ENCODE data around the gene SCN5A.

SCN5A gene

GRCh38 chr3:38649500-38650247, at the start of gene SCN5A:
Gene SCN5A (minus strand): TSS chr3:38649687. CDS start chr3:38633307, 16,380 bp downstream.
- DNase-seq = peak; percentile 39

- no peak for DNase-seq
Measured at GRCh38 chr3:38698760-38699159, 49.3 kb upstream of the SCN5A start.

GRCh38 chr3:38698061-38698460, 48.6 kb upstream of the SCN5A start:
- no peak for DNase-seq

- DNase-seq = no peak
Measured at GRCh38 chr3:38696034-38696433, 46.5 kb upstream of the SCN5A start.

- DNase-seq = no peak
Measured at GRCh38 chr3:38690185-38690584, 40.7 kb upstream of the SCN5A start.

GRCh38 chr3:38689774-38690173, 40.3 kb upstream of the SCN5A start:
- no peak for DNase-seq

GRCh38 chr3:38689346-38689745, 39.9 kb upstream of the SCN5A start:
- no peak for DNase-seq

- DNase-seq = no peak
Measured at GRCh38 chr3:38687321-38687720, 37.8 kb upstream of the SCN5A start.

- no peak for DNase-seq
Measured at GRCh38 chr3:38684546-38684945, 35.1 kb upstream of the SCN5A start.

- DNase-seq = no peak
Measured at GRCh38 chr3:38669668-38670067, 20.2 kb upstream of the SCN5A start.

- DNase-seq = peak; percentile 39
Measured at GRCh38 chr3:38662544-38662943, 13.1 kb upstream of the SCN5A start.

- no peak for DNase-seq
Measured at GRCh38 chr3:38658841-38659240, 9.4 kb upstream of the SCN5A start.

- DNase-seq = no peak
Measured at GRCh38 chr3:38657369-38657768, 7.9 kb upstream of the SCN5A start.

GRCh38 chr3:38655708-38656300, 6.3 kb upstream of the SCN5A start:
- DNase-seq = peak; percentile 41

GRCh38 chr3:38653685-38654537, 4.4 kb upstream of the SCN5A start:
- no peak for DNase-seq

GRCh38 chr3:38652934-38653333, 3.4 kb upstream of the SCN5A start:
- DNase-seq = no peak

- DNase-seq = peak; percentile 48
Measured at GRCh38 chr3:38651153-38651789, 1.8 kb upstream of the SCN5A start.

GRCh38 chr3:38650248-38650951, 913 bp upstream of the SCN5A start:
- no peak for DNase-seq

GRCh38 chr3:38648659-38649499, 608 bp downstream of the SCN5A start:
- no peak for DNase-seq

- DNase-seq = no peak
Measured at GRCh38 chr3:38648024-38648658, 1.3 kb downstream of the SCN5A start.
